NCI-H446 treated with DMSO at 0.1 percent for 48 hours (cell line): ENCODE measurements around the gene ZNF550.

Experiments
- DNase-seq: peaks from one replicate; lab custom pipeline; 2025; lab: John Stamatoyannopoulos, UW

The ZNF550 gene

DNA sequence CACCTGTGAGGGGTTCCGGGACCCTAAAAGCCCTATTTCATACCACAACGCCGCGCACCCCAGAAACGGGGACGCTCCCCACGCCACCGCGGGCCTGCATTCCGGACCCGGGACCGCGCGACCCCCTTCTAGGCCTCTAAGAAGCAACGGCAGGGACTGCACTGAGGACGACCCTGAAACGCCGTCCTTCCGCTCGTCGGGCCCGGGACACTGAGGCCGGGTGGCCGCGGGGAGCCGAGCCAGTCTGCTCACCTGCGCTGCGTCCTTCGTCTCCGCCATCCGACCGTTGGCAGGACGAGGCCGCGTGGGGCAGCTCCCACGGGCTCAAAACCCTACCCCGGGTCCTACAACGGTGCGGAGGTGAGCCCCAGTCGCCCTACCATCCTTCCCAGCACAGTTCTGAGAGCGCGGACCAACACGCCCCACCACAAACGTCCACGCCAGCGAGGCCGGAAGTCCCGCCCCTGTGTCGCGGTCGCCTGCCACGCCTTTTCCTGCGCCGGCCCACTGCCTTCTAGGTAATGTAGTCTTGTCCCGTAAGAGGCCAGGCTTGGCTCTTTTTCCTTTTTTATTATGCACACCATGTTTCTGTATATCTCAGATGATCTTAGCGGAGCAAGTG is at the start of gene ZNF550:
TSS of gene ZNF550 (minus strand) at position 460 of the 622 bp plus-strand sequence. CDS start at position 279, 181 bp downstream.
- DNase-seq: peak; percentile 63

DNA sequence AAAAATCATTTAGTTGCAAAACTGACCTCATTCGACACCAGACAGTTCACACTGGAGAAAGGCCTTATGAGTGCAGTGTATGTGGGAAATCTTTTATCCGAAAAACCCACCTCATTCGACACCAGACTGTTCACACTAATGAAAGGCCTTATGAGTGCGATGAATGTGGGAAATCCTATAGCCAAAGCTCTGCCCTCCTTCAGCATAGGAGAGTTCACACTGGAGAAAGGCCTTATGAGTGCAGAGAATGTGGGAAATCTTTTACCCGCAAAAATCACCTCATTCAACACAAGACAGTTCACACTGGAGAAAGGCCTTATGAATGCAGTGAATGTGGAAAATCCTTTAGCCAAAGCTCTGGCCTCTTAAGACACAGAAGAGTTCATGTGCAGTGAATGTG is 47.3 kb upstream of the ZNF550 start:
- DNase-seq: no peak

DNA sequence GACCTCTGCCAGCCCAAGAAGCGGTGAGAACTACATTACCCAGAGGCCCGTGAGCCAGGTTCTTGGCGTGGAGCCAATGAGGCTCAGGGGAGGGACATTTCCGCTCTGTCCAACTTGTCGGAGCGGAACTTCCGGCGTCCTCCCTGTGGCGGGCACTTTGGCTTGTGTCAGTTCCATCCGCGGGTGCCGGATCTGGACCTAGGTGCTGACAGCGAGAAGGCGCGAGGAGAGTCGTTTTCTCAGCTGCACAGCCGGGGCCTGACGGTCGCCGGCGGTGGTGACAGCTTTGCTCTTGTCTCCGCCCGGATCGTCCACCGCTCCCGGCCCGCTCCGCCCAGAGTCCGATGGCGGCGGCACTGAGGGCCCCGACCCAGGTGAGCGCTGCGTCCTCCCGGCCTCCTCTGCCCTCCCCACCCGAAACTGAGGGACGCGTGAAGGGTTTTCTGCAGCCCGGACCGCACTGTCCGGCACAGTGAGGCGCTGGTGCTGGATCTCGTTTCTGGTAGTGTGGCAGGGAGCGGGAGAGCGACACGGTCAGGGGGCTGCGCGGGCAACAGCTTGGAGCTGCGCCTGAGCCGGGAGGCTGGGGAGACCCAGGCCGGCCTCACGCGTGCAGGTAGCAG is 40.2 kb upstream of the ZNF550 start, which contains the start of gene ZNF530:
TSS of gene ZNF530 (plus strand) at position 125 of the 623 bp plus-strand sequence. CDS start 4,461 bp downstream, outside the sequence.
- DNase-seq: peak; percentile 73

DNA sequence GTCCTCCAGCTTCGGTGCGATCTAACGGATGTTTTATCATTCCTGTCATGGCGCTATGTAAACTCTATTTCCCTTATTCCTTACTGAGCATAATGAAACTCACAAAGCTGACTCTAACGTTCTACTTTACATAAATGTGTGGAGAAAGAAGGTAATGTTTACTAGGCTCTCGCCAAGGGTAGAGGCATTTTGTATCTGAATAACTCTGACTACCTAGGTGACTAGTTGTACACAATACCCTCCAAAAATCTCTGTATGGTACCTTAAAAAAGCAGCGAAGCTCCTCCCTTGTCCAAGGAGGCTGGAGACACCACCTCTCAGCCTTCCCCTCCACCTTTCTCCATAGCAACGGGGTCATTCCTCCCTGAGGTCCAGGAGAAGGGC is 39.7 kb upstream of the ZNF550 start:
- no peak for DNase-seq

DNA sequence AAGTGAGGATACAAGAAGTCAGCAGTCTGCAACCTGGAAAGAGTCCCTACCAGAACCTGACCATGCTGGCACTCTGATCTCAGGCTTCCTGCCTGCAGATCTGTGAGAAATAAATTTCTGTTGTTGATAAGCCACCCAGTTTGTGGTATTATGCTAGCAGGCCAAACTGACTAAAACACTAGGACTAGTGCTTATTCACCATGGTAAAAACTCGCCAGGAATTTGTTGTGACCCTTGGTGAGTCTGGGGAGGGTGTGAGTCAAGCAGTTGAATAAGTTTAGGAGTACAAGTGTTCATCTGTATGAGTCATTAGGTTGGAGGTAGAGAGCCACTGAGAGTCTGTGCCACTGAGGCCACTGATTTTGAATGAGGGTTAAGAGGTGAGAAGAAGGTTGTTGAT is 27.9 kb upstream of the ZNF550 start:
- DNase-seq: no peak

DNA sequence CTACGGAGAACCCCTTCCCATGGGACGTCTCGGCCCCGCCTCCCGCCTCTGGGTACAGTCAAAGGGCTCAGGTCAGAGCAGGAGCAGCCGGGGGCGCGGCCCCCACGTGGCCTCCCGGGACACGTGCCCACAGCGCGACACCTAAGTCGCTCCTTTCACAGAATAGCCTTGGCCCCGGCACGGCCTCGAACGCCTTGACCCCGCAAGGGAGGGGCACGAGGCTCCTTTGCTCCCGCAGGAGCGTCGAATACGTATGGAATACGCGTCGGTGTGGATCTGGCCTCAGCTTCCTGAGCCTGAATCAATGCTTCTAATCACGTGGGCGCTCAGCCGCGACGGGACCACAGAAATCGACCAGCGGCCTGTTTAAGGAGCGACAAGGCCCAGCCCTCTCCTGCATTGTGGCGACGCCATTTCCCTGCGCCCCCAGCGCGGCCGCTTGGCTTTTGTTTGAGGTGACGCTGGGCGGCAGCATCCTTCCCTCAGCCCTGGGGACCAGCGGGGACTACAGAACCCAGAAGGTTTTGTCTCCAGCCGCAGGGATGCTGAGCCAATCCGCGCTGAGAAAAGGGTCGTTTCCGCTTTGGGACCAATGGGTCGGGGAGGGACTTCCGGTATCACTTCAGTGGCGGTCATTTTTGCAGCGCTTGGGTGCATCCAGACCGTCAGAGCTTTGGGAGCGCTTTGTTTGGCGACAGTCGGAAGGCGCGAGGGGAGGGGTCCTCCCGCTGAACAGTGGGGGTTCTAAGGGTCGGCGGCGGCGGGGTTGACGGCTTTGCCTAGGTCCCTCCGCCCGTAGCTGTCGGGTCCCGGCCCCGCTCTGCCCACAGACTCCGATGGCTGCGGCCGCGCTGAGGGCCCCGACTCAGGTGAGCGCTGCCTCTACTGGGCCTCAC is 24.1 kb upstream of the ZNF550 start, which contains the start of gene ZIK1:
TSS of gene ZIK1 (plus strand) at position 625 of the 896 bp plus-strand sequence. CDS start at position 837, 212 bp downstream.
- DNase-seq: peak; percentile 17

DNA sequence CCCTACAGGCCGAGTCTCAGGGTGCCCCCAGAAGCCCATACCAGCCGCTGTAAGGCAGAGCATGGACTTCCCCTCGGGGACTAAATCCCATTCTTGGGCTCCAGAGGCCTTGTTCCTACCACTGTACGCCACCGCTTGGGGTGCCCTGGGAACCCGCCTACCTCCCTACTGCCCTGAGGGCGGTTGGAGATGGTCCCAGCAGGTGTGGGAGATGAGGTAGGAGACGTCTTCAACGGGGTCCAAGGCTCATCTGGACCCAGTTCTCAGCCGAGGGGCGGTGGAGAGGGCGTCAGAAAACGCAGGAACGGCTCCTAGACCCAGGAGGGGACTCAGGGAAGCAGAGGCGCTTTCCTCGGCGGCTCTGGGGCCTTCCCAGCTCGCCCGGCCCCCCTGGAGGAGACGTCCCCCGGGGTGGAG is 23.4 kb upstream of the ZNF550 start:
- DNase-seq: no peak

DNA sequence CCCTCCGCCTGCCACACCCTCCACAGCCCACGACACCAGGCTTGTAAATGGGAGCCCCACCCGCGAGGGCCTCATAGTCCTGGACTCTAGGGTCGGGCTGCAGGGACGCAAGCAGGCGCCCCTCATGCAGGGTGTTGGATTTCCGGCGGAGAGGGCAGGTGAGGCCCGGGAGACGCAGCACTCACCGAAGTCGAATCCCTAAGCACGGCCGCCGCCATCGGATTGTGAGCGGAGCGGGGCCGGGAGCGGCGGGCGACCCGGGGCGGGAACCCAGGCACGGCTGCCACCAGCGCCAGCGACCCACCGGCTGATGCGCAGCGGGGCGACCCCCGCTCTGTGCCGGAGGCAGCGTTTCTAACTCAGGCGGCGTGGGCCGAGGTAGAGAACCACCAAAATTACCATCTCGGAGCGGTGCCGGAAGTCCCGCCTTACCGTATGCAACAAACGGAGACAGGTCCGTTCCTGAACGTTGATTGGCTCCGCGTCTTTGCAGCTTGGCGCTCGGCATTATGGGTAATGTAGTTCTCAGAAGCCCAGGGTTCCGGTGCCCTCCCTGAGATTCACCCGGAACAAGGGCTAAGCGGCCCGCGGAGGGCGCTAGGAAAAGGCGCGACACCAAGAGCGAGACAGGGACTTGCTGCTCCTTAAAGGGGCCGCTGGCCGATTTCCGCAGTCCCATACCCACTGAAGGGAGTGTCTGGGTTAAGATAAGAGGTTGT is 19.0 kb upstream of the ZNF550 start, which contains the start of gene ZNF416:
TSS of gene ZNF416 (minus strand) at position 425 of the 719 bp plus-strand sequence. CDS start at position 218, 207 bp downstream.
- DNase-seq: peak; percentile 94

DNA sequence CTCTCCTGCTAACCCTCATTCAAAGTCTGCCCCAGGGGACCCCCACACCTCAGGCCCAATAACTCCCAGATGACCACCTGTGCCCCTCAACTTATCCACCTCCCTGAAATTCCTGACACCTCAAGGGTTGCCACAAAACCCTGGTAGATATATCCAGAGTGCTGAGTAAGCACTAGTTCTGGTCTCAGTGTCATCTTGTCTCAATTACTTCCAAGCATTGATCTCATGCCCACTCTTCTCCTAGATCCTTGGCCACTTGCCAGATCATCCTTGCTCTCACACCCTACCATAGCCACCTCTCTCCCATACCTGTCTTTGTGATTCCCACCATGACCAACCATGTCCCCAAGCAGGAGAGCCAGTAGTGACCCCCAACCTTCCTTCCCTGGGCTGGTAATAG is 17.0 kb upstream of the ZNF550 start:
- no peak for DNase-seq

DNA sequence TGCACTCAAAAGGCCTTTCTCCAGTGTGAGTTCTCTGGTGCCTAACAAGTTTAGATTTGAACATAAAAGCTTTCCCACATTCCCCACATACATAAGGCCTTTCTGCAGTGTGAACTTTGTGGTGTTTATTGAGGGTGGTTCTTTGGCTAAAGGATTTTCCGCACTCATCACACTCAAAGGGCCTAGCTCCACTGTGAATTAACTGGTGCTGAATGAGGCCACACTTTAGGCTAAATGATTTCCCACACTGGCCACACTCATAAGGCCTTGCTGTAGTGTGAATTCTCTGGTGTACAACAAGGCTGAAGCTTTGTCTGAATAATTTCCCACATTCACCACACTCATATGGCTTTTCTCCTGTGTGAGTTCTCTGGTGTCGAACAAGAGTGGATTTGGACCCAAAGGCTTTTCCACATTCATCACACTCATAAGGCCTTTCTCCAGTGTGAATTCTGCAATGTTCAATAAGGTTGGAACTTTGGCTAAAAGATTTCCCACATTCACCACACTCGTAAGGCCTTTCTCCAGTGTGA is 12.8 kb upstream of the ZNF550 start:
- DNase-seq: no peak

DNA sequence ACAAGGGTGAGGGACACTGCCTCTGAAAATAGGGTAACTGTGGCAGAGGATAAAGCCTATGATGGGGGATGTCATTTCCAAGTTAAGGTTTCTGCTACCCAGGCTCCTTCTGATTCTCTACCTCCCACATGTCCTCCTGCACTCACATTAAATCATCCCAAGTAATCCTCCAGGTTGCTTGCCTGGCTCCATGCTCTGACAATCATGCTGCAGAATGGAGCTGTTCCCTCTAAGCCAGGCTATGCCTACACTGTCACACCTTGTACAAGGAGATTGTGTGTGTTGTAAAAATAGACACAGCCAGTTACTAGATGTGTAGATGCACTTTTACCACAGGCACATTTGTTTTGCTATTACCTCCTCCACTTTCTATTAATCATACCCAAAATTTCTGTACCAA is 11.0 kb upstream of the ZNF550 start:
- DNase-seq: no peak

DNA sequence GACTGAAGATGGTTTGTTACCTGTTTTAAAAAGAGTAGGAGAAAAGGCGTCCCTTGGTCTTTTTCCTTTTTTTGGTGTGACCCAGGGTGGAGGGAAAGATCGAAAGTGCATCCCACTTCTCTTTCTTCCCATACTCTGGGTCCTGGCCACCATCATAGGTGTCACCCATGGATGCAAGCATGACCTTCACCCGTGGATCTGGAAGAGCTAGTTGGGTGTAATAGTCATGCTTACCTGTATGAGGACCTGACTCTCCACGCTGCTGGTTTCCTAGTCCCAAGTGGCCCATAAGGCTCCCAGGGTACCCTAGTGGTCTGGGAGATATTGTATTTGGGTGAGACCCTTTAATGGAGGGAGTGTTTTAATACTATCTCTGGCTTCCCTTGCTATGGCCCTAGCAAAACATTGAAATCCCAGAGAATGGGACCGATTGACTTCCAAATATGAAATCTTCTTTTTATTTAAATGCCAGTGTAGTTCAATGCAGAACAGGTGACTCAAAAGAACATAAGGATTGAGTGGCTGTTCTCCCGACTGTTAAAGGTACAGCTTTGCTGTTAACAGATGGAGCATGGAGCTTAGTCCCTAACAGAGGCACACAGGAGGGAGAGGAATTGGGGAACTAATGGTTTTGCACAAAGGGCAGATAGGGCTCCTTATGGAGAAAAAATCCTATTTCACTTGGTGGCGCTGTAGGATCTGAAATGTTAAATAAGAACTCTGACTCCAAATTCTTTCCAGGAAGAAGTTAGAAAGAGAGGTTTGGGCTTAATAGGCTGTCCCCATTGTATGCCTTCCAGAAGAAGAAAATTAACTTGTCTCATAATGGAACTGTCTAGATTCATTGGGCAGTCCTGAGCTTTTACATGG is 7.0 kb upstream of the ZNF550 start:
- DNase-seq: no peak

DNA sequence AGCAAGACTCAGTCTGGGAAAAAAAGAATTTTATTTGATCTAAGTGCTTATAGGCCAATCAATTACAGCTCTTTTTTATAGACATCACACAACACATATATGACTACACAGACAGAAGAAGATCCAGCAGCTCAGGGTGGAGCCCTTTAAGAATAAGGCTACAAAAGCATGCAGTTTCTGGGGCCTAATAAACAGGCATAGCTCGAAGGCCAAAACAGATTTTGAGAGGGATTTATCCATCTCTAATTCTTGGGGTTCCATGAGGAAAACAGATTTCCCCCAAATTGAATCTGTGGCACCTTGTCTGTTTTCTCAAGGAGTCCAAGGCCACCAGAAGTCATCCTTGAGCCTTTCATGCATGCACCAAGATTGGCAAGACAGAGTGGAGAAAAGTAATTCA is 3.9 kb upstream of the ZNF550 start:
- no peak for DNase-seq

DNA sequence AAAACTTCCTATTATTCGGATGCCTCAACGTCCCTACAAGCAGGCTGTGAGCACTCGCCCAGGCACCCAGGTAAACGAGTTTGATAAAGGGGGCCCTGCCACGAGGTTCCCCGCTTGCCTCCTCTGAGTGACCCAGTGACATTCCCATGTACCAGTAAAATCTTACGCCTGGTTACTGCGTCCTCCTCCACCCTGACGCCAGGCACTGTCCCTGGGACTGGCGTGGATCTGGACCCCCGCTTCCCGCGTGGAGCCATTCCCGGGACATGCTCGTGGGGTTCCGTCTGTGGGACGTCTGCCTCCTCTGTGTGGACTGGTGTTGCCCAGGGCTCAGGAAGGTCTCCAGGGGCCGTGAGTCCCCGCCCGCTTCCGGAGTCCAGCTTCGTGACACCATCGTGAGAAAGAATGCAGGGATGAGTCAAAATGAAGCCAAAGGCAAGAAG is 407 bp upstream of the ZNF550 start:
- DNase-seq: no peak

DNA sequence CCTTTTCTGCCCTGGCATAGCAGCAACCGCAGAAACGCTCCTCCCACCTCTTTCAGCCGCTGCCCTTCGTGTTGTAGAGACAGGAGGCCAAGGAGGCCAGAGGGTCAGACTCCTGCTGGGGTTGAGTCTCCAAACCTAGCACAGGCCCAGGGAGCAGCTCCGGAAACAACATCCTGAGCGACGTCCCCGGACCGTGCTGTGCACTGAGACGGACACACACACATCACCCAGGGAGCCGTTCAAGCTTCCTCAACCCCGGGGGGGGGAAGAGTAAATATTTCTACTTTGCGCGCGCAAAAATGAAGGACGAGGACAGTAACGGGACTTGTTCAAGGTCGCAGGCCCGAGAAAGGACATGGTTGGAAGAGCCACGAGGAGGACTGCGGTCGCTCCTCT is 657 bp downstream of the ZNF550 start:
- no peak for DNase-seq

DNA sequence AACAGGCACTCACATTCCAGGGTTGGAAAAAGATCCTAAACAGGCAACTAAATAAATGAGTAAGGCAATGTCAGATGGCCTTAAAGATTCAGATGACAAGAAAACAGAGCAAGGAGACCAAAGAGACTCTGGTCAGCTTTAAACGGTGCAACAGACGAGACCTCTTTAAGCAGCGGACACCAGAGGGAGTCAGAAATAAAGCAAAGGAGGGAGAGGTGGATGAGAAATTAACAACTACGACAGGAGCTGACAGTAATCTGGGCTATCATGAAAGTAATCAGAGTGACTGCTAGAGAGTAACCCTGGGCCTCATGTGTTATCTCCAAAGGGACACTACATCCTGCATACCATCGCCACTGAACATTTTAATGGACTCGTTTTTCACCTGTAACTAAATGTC is 1.1 kb downstream of the ZNF550 start:
- no peak for DNase-seq

DNA sequence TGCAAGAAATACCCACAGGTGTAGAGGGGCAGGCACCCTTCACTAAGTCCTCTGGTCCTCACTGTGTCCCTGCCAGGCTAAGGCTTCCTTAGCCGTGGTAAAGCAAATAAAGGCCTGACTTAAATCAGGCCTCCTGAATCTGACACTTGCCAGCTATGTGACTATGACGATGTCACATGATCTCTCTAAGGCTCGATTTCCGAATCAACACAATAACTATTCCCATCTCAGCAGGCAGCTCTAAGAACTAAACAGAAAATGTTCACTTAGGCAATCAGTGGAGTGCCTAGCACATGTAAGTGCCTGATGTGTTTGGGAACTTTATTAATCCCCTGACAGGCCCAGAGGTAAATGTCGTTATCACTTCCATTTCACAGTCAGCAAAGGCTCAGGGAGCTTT is 2.0 kb downstream of the ZNF550 start:
- DNase-seq: no peak

DNA sequence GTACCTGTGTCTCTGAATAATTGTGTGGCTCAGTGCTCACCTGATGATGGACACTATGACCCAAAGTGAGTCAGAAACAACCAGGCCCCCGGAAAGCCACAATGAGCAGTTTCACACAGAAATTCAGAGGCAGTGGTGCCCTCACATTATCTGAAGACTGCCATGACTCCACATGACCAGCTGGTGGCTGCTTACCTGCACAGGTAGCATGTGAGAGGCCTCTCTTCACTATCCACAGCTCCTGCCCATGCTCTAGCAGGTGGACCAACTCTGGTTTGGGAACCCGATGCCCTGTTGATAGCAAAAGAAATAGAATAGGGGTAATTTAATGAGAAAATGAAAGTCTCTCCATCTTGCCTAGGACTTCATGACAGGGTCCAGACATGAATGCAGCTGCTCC is 7.2 kb downstream of the ZNF550 start:
- no peak for DNase-seq

DNA sequence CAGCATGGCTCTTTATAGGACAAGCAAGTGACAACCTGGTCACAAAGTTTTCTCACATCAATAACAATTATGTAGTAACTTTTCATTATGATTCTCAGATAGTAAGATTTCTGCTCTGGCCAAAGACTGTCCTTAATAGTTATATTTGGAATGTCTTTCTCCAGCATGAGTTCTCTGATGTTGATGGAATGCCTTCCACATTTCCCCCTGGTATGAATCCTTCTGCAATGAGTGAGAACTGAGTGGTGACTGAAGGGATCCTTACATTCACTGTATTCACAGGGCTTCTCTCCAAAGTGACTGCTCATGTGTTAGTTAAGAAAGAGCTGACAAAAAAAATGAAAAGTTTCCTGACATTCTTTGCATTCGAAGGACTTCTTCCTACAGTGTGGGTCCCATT is 13.2 kb downstream of the ZNF550 start:
- no peak for DNase-seq

DNA sequence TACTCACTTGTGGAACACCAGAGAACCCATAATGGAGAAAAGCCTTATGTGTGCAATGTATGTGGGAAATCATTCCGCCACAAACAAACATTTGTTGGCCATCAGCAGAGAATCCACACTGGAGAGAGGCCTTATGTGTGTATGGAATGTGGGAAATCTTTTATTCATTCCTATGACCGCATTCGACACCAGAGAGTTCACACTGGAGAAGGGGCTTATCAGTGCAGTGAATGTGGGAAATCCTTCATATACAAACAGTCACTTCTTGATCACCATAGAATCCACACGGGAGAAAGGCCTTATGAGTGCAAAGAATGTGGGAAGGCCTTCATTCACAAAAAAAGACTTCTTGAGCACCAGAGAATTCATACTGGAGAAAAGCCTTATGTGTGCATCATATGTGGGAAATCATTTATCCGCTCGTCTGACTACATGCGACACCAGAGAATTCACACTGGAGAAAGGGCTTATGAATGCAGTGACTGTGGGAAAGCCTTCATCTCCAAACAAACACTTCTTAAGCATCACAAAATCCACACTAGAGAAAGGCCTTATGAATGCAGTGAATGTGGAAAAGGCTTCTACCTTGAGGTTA is 21.6 kb downstream of the ZNF550 start:
- DNase-seq: no peak
